ENCODE measurements around the gene EXOC6.

DNA sequence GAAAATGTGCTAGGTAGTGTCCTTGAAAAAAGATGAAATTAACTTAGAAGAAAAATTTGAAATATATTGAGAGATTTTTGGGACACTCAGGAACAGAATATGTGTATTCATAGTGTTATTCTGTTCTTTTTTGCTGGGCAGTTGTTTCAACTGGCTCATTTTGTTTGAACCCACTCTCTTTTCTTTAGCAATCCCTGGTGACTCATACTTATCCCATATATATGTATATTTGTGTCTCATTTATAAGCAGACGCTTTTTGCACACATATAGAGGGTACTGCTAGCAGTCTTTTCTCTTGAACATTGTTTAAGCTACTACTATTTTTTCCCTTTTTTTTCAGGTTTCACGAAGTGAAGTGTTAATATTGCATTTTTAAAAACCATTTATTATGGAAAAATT, 1.9 kb downstream of the EXOC6 start:
- TF ChIP-seq ZNF529 (tag by site-specific recombination; IDR thresholded peaks at IDR 0.05; ENCODE audit: insufficient replicate concordance): no peak
- TF ChIP-seq, protein P1, sequence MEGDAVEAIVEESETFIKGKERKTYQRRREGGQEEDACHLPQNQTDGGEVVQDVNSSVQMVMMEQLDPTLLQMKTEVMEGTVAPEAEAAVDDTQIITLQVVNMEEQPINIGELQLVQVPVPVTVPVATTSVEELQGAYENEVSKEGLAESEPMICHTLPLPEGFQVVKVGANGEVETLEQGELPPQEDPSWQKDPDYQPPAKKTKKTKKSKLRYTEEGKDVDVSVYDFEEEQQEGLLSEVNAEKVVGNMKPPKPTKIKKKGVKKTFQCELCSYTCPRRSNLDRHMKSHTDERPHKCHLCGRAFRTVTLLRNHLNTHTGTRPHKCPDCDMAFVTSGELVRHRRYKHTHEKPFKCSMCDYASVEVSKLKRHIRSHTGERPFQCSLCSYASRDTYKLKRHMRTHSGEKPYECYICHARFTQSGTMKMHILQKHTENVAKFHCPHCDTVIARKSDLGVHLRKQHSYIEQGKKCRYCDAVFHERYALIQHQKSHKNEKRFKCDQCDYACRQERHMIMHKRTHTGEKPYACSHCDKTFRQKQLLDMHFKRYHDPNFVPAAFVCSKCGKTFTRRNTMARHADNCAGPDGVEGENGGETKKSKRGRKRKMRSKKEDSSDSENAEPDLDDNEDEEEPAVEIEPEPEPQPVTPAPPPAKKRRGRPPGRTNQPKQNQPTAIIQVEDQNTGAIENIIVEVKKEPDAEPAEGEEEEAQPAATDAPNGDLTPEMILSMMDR (tag by site-specific recombination; IDR thresholded peaks at IDR 0.05): no peak

Measured in HEK293 (cell line).